ENCODE data around the gene RUNX3. TPM values are rescaled to one million over a fixed set of nuclear protein-coding genes. Genes with fewer than 3 reads are reported as not detected.

RUNX3 gene
- total RNA-seq, 1 experiment from 2014 or later = 1.1 TPM

DNA sequence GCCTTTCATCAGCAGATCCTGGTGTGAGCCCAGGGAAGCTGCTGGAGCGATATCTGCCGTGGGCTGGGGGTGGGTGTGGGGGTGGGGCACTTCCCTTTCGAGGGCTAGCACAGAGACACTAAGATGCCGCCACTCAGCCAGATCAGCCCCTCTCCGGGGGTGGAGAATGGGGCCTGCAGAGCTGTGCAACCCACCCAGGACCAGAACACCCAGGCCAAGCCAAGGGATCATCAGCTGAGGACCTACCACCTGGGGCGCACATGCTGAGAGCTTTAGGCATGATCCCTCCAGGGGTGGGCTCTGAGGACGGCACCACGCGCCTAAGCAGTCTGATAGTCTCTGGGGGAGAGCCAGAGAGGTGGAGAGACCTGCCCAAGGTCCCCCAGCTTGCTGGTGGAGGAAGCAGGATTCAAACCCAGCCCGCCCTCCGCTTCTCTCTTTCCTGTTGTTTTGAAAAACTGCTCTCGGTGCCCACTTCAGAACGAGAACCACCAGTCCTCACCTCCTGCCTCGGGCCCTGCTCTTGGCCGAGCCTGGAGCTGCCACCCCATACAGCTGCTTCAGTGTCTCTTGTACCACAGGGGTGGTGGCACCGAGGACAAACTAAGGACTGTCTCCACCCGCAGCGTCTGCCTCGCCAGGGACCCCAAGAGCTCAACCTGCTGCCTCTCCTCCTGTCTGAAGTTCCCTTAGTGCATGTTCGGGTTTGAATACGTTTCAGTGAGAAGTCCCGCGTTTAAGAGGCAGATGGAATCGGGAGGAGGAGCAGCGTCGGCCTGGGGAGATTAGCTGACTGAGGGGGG is 39.7 kb upstream of the RUNX3 start:
- Mint-ChIP-seq H3K4me1 (ENCODE audit: low read depth, unreplicated experiment) (no peaks in the 10 kb centered on the region), H3K27ac (ENCODE audit: unreplicated experiment) (no peak overlapping the region), H3K27me3 (ENCODE audit: insufficient read depth, unreplicated experiment) (no peaks in the 10 kb centered on the region), H3K36me3 (ENCODE audit: insufficient read depth, unreplicated experiment) (no peaks in the 10 kb centered on the region), H3K4me3 (ENCODE audit: unreplicated experiment) (no peak overlapping the region), H3K9me3 (ENCODE audit: unreplicated experiment) (peaks cover 10% of the 10 kb centered on the region)
- no peaks in the 10 kb centered on the region for H3K27me3 ChIP-seq (replicated peaks; ENCODE audit: control insufficient read depth, insufficient read depth, low read length)
- no peaks in the 10 kb centered on the region for H3K4me1 ChIP-seq
- TF ChIP-seq, protein P1, sequence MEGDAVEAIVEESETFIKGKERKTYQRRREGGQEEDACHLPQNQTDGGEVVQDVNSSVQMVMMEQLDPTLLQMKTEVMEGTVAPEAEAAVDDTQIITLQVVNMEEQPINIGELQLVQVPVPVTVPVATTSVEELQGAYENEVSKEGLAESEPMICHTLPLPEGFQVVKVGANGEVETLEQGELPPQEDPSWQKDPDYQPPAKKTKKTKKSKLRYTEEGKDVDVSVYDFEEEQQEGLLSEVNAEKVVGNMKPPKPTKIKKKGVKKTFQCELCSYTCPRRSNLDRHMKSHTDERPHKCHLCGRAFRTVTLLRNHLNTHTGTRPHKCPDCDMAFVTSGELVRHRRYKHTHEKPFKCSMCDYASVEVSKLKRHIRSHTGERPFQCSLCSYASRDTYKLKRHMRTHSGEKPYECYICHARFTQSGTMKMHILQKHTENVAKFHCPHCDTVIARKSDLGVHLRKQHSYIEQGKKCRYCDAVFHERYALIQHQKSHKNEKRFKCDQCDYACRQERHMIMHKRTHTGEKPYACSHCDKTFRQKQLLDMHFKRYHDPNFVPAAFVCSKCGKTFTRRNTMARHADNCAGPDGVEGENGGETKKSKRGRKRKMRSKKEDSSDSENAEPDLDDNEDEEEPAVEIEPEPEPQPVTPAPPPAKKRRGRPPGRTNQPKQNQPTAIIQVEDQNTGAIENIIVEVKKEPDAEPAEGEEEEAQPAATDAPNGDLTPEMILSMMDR (IDR thresholded peaks at IDR 0.05; ENCODE audit: insufficient read depth in 1 of 2, low read depth in 1 of 2, low read length in 1 of 2, severe bottlenecking in 1 of 2, unreplicated experiment in 1 of 2) = no peak
- no peak overlapping the region for H3K4me3 ChIP-seq (ENCODE audit: low read depth, low read length)
- no peaks in the 10 kb centered on the region for H3K9me3 ChIP-seq
- POLR2A ChIA-PET = no interaction called here
- intact Hi-C loops (cut with micrococcal nuclease; ENCODE audit: unreplicated experiment) = no loop called here
- CTCF ChIA-PET = no interaction called here
- H3K36me3 ChIP-seq (ENCODE audit: control insufficient read depth, insufficient read depth, low read length) = no peaks in the 10 kb centered on the region
- no TSS peak for BruUV-seq (replicated peaks)
- DNase-seq = no peak

DNA sequence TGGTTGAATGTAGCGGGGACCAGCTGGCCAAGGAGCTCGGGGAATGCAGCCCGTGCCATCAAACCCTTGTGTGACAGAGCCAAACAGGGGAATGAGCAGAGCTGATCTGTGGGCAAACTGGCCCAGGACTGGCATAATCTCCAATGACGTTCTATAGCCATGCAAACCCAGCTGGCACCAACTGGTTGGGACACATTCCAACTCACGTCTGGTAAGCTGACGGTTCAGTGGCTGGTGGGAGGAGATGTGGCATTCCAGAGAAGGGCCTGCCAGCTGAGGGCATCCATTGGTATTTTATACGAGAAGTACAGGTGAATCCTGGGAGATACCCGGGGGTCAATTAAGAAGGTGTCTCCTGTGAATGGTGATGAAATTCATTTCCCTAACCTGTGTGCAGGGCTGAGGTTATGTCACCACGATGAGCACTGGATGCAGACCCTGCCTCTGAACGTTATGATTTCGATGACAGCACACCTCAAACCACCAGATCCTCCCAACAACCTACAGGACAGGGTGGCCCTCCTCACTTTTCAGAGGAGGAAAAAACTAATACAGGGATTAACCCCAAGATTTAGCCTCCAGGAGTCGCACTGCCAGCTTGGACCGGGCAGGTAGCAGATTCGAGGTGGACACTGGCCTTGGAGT is 39.0 kb upstream of the RUNX3 start:
- ChIA-PET POLR2A (no interaction called here), CTCF (no interaction called here)
- Mint-ChIP-seq H3K36me3 (ENCODE audit: insufficient read depth, unreplicated experiment) (no peaks in the 10 kb centered on the region), H3K4me3 (ENCODE audit: unreplicated experiment) (no peak overlapping the region), H3K27ac (ENCODE audit: unreplicated experiment) (no peak overlapping the region), H3K27me3 (ENCODE audit: insufficient read depth, unreplicated experiment) (no peaks in the 10 kb centered on the region), H3K9me3 (ENCODE audit: unreplicated experiment) (peaks cover 2% of the 10 kb centered on the region), H3K4me1 (ENCODE audit: low read depth, unreplicated experiment) (no peaks in the 10 kb centered on the region)
- Histone ChIP-seq H3K27me3 (replicated peaks; ENCODE audit: control insufficient read depth, insufficient read depth, low read length) (no peaks in the 10 kb centered on the region), H3K9me3 (no peaks in the 10 kb centered on the region), H3K4me1 (no peaks in the 10 kb centered on the region), H3K36me3 (ENCODE audit: control insufficient read depth, insufficient read depth, low read length) (no peaks in the 10 kb centered on the region), H3K4me3 (ENCODE audit: low read depth, low read length) (no peak overlapping the region)
- no peak for DNase-seq
- intact Hi-C loops (cut with micrococcal nuclease; ENCODE audit: unreplicated experiment) = no loop called here
- TF ChIP-seq, protein P1 (IDR thresholded peaks at IDR 0.05; ENCODE audit: insufficient read depth in 1 of 2, low read depth in 1 of 2, low read length in 1 of 2, severe bottlenecking in 1 of 2, unreplicated experiment in 1 of 2) = no peak
- BruUV-seq (replicated peaks) = no TSS peak

DNA sequence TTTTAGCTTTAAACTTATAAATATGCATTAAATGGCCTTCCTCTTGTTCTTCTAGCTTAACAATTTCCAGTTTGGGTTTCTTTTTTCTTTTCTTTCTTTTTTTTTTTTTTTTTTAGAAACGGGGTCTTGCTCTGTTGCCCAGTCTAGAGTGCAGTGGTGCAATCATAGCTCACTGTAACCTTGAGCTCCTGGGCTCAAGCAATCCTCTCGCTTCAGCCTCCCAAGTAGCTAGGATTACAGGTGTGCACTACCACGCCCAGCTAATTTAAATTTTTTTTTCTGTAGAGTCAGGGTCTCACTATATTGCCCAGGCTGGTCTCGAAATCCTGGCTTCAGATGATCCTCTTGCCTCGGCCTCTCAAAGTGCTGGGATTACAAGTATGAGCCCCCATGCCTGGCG is 37.9 kb upstream of the RUNX3 start:
- no peaks in the 10 kb centered on the region for H3K27me3 ChIP-seq (replicated peaks; ENCODE audit: control insufficient read depth, insufficient read depth, low read length)
- DNase-seq = no peak
- no TSS peak for BruUV-seq (replicated peaks)
- Mint-ChIP-seq H3K27ac (ENCODE audit: unreplicated experiment) (no peak overlapping the region), H3K27me3 (ENCODE audit: insufficient read depth, unreplicated experiment) (no peaks in the 10 kb centered on the region), H3K4me3 (ENCODE audit: unreplicated experiment) (no peak overlapping the region), H3K36me3 (ENCODE audit: insufficient read depth, unreplicated experiment) (no peaks in the 10 kb centered on the region), H3K9me3 (ENCODE audit: unreplicated experiment) (no peaks in the 10 kb centered on the region), H3K4me1 (ENCODE audit: low read depth, unreplicated experiment) (no peaks in the 10 kb centered on the region)
- no peak overlapping the region for H3K4me3 ChIP-seq (ENCODE audit: low read depth, low read length)
- intact Hi-C loops (cut with micrococcal nuclease; ENCODE audit: unreplicated experiment) = no loop called here
- H3K36me3 ChIP-seq (ENCODE audit: control insufficient read depth, insufficient read depth, low read length) = no peaks in the 10 kb centered on the region
- H3K9me3 ChIP-seq = no peaks in the 10 kb centered on the region
- TF ChIP-seq, protein P1 (IDR thresholded peaks at IDR 0.05; ENCODE audit: insufficient read depth in 1 of 2, low read depth in 1 of 2, low read length in 1 of 2, severe bottlenecking in 1 of 2, unreplicated experiment in 1 of 2) = no peak
- no peaks in the 10 kb centered on the region for H3K4me1 ChIP-seq
- CTCF ChIA-PET = interaction anchor here (0.5 to 0.6 kb wide), 2 partner anchors 141 to 812 kb away, joined by 3 read pairs; no protein-coding TSS in a partner anchor
- POLR2A ChIA-PET = no interaction called here

Measured in Caco-2 (cell line).